Ovary (tissue), 3 donors: Measurements from ENCODE around the gene CA10.

Experiments
- CTCF ChIP-seq, 3 donors: fragments of 450-650 bp in 2 of 3; fragments of 200-600 bp in 1 of 3; IDR thresholded peaks; one replicate each; pipeline versions ENCODE4 v1.5.1 to v1.8.0; 2016 to 2022; ENCODE audit warnings: antibody characterized with exemption in 3 of 3, mild to moderate bottlenecking in 1 of 3
- POLR2A ChIP-seq: fragments of 450-650 bp; IDR thresholded peaks from one replicate; pipeline ENCODE4 v1.6.1; 2017; ENCODE audit warnings: antibody characterized with exemption, mild to moderate bottlenecking, moderate library complexity
- donor health status: DM: no; HTN: no; CAD: no.

DNA sequence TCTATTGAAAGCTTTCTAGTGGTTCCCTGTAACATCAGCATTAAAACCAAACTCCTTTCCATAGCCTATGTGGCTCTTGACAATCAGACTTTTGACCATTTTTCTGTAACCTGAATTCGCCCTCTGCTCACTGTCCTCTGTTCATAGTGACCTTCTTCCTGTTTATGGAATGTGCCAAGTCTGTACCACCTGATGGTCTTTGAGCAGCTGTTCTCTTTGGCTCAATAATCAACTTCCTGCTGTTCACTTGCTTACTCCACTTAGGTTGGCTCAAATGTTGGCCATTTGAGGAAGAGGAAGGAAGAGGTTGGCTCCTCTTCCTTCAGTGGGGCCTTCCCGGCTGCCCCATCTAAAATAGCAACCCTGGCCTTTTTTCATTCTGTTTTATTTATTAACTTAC lies 251.5 kb downstream of the CA10 start:
- TF ChIP-seq POLR2A (no peak), CTCF (IDR thresholded peaks at IDR 0.05) (no peak)
